Activated CD4-positive, alpha-beta memory T cell treated with anti-CD3 and anti-CD28 coated beads, Interleukin-2, amount 10 ng/mL, durations not matched to agents 7 days and 5 days (primary cell): ENCODE results near the gene GATA3. TPM values are rescaled to one million over a fixed set of nuclear protein-coding genes. Genes with fewer than 3 reads are reported as not detected.
A peak's percentile ranks its signal among the peaks of the same experiment; 100 is the strongest.
"Not testable (repeated sequence)": the region's sequence is repeated elsewhere in the genome, so short reads cannot be mapped to it uniquely, and the experiment has no call there.

ENCODE experiments used
- CTCF ChIA-PET: fragments of 350-600 bp; sonication (Branson Sonifier 250); formaldehyde crosslinking; loops from one replicate; lab custom pipeline; 2021; ENCODE audit warnings: antibody characterized with exemption, inconsistent platforms; lab: Charles Lee
- POLR2A ChIA-PET: fragments of 350-600 bp; sonication (Branson Sonifier 250); formaldehyde crosslinking; loops from one replicate; lab custom pipeline; 2021; ENCODE audit warnings: antibody characterized with exemption; lab: Charles Lee
- DNase-seq: peaks from one replicate; pipeline ENCODE4 v3.0.0-alpha.2; 2020
- H3K27ac Mint-ChIP-seq: one replicate; pipeline ENCODE4 v1.8.0; 2021; ENCODE audit warnings: mild to moderate bottlenecking, mixed read lengths
- H3K27me3 Mint-ChIP-seq: one replicate; pipeline ENCODE4 v1.8.0; 2021; ENCODE audit warnings: mixed read lengths
- H3K36me3 Mint-ChIP-seq: one replicate; pipeline ENCODE4 v1.8.0; 2021; ENCODE audit warnings: low read depth, mixed read lengths
- H3K4me1 Mint-ChIP-seq: one replicate; pipeline ENCODE4 v1.8.0; 2021; ENCODE audit warnings: mixed read lengths
- H3K4me3 Mint-ChIP-seq: one replicate; pipeline ENCODE4 v1.8.0; 2021; ENCODE audit warnings: mild to moderate bottlenecking, mixed read lengths
- H3K9me3 Mint-ChIP-seq: one replicate; pipeline ENCODE4 v1.8.0; 2021; ENCODE audit warnings: mixed read lengths
- total RNA-seq, 2 experiments: library from RNA; stranded (reverse); gene quantifications; one replicate each; pipeline ENCODE4 v1.2.3, GENCODE V29; 2021

The GATA3 gene
- 100 to 1,000 TPM; 112 TPM for total RNA-seq

- H3K4me1 Mint-ChIP-seq, result peaks cover 40% of the 10 kb centered on the region
- DNase-seq, result peak; percentile 91
- POLR2A ChIA-PET, result interaction anchor here (0.6 to 7.0 kb wide), 13 partner anchors 9 to 361 kb away, joined by 3 to 49 read pairs (median 4); no protein-coding TSS in a partner anchor
- H3K36me3 Mint-ChIP-seq, result peaks cover 55% of the 10 kb centered on the region
- peak within 1 kb of the TSS; percentile 99 for H3K27ac Mint-ChIP-seq
- no peaks in the 10 kb centered on the region for H3K9me3 Mint-ChIP-seq
- peaks cover 18% of the 10 kb centered on the region for H3K27me3 Mint-ChIP-seq
- CTCF ChIA-PET, result interaction anchor here (0.6 to 1.0 kb wide), 4 partner anchors 20 to 1124 kb away, joined by 3 to 4 read pairs (median 4); no protein-coding TSS in a partner anchor
- peak within 1 kb of the TSS; percentile 98 for H3K4me3 Mint-ChIP-seq
Observed at GRCh38 chr10:8054494-8055407, at the start of gene GATA3. Gene GATA3 (plus strand): TSS chr10:8054688. CDS start chr10:8055656, 968 bp downstream.

- ChIA-PET POLR2A (no interaction called here), CTCF (no interaction called here)
- DNase-seq, result no peak
- Mint-ChIP-seq H3K27ac (no peak overlapping the region), H3K36me3 (peaks cover 30% of the 10 kb centered on the region), H3K4me1 (no peaks in the 10 kb centered on the region), H3K9me3 (peaks cover 10% of the 10 kb centered on the region), H3K4me3 (no peak overlapping the region), H3K27me3 (no peaks in the 10 kb centered on the region)
Observed at GRCh38 chr10:8006274-8006999, 48.1 kb upstream of the GATA3 start.

GRCh38 chr10:8009031-8009430 lies 45.5 kb upstream of the GATA3 start:
- no peak overlapping the region for H3K4me3 Mint-ChIP-seq
- H3K27ac Mint-ChIP-seq, result no peak overlapping the region
- ChIA-PET CTCF (no interaction called here), POLR2A (no interaction called here)
- peaks cover 24% of the 10 kb centered on the region for H3K36me3 Mint-ChIP-seq
- no peaks in the 10 kb centered on the region for H3K4me1 Mint-ChIP-seq
- no peak for DNase-seq
- peaks cover 10% of the 10 kb centered on the region for H3K9me3 Mint-ChIP-seq
- no peaks in the 10 kb centered on the region for H3K27me3 Mint-ChIP-seq

- no peaks in the 10 kb centered on the region for H3K9me3 Mint-ChIP-seq
- peaks cover 11% of the 10 kb centered on the region for H3K36me3 Mint-ChIP-seq
- no peaks in the 10 kb centered on the region for H3K4me1 Mint-ChIP-seq
Observed at GRCh38 chr10:8013006-8013405, 41.5 kb upstream of the GATA3 start.

GRCh38 chr10:8013619-8014018 lies 40.9 kb upstream of the GATA3 start:
- CTCF ChIA-PET, result no interaction called here
- Mint-ChIP-seq H3K9me3 (no peaks in the 10 kb centered on the region), H3K4me1 (no peaks in the 10 kb centered on the region), H3K4me3 (no peak overlapping the region), H3K27me3 (no peaks in the 10 kb centered on the region), H3K27ac (no peak overlapping the region), H3K36me3 (peaks cover 11% of the 10 kb centered on the region)
- DNase-seq, result no peak
- POLR2A ChIA-PET, result no interaction called here

More at GRCh38 chr10:8013006-8013405, 41.5 kb upstream of the GATA3 start:
- H3K27ac Mint-ChIP-seq, result no peak overlapping the region
- no peak overlapping the region for H3K4me3 Mint-ChIP-seq
- ChIA-PET POLR2A (no interaction called here), CTCF (no interaction called here)
- no peaks in the 10 kb centered on the region for H3K27me3 Mint-ChIP-seq
- no peak for DNase-seq

- H3K27ac Mint-ChIP-seq, result no peak overlapping the region
- ChIA-PET POLR2A (no interaction called here), CTCF (no interaction called here)
- no peak for DNase-seq
- H3K36me3 Mint-ChIP-seq, result peaks cover 11% of the 10 kb centered on the region
- no peak overlapping the region for H3K4me3 Mint-ChIP-seq
- H3K4me1 Mint-ChIP-seq, result no peaks in the 10 kb centered on the region
- H3K27me3 Mint-ChIP-seq, result no peaks in the 10 kb centered on the region
- no peaks in the 10 kb centered on the region for H3K9me3 Mint-ChIP-seq
Observed at GRCh38 chr10:8014649-8015048, 39.8 kb upstream of the GATA3 start.

GRCh38 chr10:8017277-8017676 lies 37.2 kb upstream of the GATA3 start:
- no peak overlapping the region for H3K4me3 Mint-ChIP-seq
- H3K27ac Mint-ChIP-seq, result no peak overlapping the region
- H3K27me3 Mint-ChIP-seq, result no peaks in the 10 kb centered on the region
- H3K9me3 Mint-ChIP-seq, result no peaks in the 10 kb centered on the region
- H3K36me3 Mint-ChIP-seq, result peaks cover 3% of the 10 kb centered on the region
- H3K4me1 Mint-ChIP-seq, result no peaks in the 10 kb centered on the region
- no peak for DNase-seq
- ChIA-PET POLR2A (no interaction called here), CTCF (no interaction called here)

- no peak for DNase-seq
- Mint-ChIP-seq H3K36me3 (no peaks in the 10 kb centered on the region), H3K4me3 (no peak overlapping the region), H3K9me3 (no peaks in the 10 kb centered on the region), H3K27me3 (peaks cover 11% of the 10 kb centered on the region), H3K4me1 (peaks cover 7% of the 10 kb centered on the region), H3K27ac (no peak overlapping the region)
- ChIA-PET POLR2A (interaction anchor here (1.0 to 1.5 kb wide), 2 partner anchors 10 to 25 kb away, joined by 3 read pairs; no protein-coding TSS in a partner anchor), CTCF (no interaction called here)
Observed at GRCh38 chr10:8023321-8023720, 31.2 kb upstream of the GATA3 start.

- Mint-ChIP-seq H3K4me3 (no peak overlapping the region), H3K27ac (no peak overlapping the region), H3K9me3 (no peaks in the 10 kb centered on the region), H3K4me1 (peaks cover 7% of the 10 kb centered on the region), H3K36me3 (no peaks in the 10 kb centered on the region), H3K27me3 (peaks cover 12% of the 10 kb centered on the region)
- DNase-seq, result no peak
- ChIA-PET CTCF (no interaction called here), POLR2A (interaction anchor here (1.0 to 1.5 kb wide), 2 partner anchors 9 to 24 kb away, joined by 3 read pairs; no protein-coding TSS in a partner anchor)
Observed at GRCh38 chr10:8023851-8024250, 30.6 kb upstream of the GATA3 start.

GRCh38 chr10:8026349-8027259 lies 27.9 kb upstream of the GATA3 start:
- Mint-ChIP-seq H3K4me1 (peaks cover 7% of the 10 kb centered on the region), H3K27me3 (peaks cover 15% of the 10 kb centered on the region), H3K4me3 (peak overlapping the region; percentile 69), H3K9me3 (no peaks in the 10 kb centered on the region), H3K27ac (peak overlapping the region; percentile 2), H3K36me3 (no peaks in the 10 kb centered on the region)
- no peak for DNase-seq
- ChIA-PET POLR2A (no interaction called here), CTCF (interaction anchor here (0.6 kb wide), 2 partner anchors 72 to 1168 kb away, joined by 3 read pairs; no protein-coding TSS in a partner anchor)

GRCh38 chr10:8031211-8031610 lies 23.3 kb upstream of the GATA3 start:
- POLR2A ChIA-PET, CTCF ChIA-PET, H3K9me3 Mint-ChIP-seq, H3K36me3 Mint-ChIP-seq, H3K27ac Mint-ChIP-seq, H3K4me3 Mint-ChIP-seq, DNase-seq: not testable (repeated sequence)
- peaks cover 16% of the 10 kb centered on the region for H3K4me1 Mint-ChIP-seq
- H3K27me3 Mint-ChIP-seq, result peaks cover 43% of the 10 kb centered on the region

GRCh38 chr10:8032558-8032957 lies 21.9 kb upstream of the GATA3 start:
- Mint-ChIP-seq H3K9me3 (no peaks in the 10 kb centered on the region), H3K36me3 (peaks cover 9% of the 10 kb centered on the region), H3K27ac (no peak overlapping the region), H3K4me1 (peaks cover 15% of the 10 kb centered on the region), H3K4me3 (no peak overlapping the region), H3K27me3 (peaks cover 47% of the 10 kb centered on the region)
- ChIA-PET POLR2A (interaction anchor here (1.5 kb wide), 1 partner anchor 9 kb away, joined by 3 read pairs; no protein-coding TSS in a partner anchor), CTCF (no interaction called here)
- no peak for DNase-seq
